NCI-H2081 (cell line): ENCODE data around the gene GABBR1.

ENCODE experiments used
- DNase-seq, 2 experiments: peaks; one replicate each; lab custom pipeline; 2025; lab: John Stamatoyannopoulos, UW

The GABBR1 gene

DNA sequence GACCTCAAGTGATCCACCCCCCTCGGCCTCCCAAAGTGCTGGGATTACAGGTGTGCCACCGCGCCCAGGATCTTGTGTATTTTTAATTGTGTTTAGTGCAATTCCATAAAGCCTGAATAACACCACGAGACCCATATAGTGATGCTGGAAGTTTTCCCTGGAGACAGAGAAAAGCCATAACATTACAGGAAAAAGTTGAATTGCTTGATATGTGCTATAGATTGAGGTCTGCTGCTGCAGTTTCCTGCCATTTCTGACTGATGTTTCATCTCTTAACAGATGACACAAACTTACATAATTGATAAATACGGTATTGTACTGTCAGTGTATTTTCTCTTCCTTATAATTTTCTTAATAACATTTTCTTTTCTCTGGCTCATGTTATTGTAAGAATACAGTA lies 66.1 kb downstream of the GABBR1 start:
- no peak for DNase-seq

DNA sequence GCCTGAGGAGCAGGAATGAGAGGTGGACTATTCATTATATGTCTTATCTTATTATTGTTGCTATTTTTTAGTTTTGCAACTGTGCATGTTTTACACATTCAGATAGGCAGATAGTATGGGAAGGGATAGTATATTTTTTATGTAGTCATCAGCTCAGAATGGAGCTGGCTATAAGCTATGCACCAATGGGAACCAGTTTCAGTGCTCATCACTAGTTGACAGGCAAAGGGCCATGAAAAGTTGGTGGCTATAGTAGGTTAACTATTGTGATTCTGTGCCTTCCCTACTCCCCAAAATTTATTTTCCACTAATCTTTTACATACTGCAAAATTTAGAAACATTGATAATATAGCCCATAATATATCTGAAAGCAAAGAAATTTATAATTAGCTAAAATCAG lies 68.1 kb downstream of the GABBR1 start:
- DNase-seq: no peak

DNA sequence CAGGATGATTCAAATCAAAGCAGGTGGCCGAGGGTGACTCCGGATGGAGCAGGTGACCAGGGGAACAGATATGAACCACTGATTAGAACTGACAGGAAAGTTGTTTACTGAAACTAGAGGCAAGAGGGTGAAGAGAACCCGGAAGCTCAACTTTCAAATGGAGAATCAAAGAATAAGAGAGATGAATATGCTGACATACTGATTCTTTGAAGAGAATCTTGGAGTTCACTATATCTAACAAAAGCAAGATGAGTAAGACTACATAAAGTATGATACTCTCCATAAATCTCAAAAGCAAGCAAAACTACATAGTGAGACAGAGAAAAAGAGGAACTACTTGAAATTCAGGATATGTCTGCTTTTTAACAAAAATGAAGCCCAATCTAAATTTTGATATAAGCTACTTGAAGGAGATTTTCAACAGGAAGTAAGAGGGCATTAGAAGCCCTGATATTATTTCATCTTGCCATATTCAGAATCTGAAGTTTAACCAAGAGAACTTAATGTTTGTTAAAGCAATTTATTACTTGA lies 69.5 kb downstream of the GABBR1 start:
- no peak for DNase-seq

DNA sequence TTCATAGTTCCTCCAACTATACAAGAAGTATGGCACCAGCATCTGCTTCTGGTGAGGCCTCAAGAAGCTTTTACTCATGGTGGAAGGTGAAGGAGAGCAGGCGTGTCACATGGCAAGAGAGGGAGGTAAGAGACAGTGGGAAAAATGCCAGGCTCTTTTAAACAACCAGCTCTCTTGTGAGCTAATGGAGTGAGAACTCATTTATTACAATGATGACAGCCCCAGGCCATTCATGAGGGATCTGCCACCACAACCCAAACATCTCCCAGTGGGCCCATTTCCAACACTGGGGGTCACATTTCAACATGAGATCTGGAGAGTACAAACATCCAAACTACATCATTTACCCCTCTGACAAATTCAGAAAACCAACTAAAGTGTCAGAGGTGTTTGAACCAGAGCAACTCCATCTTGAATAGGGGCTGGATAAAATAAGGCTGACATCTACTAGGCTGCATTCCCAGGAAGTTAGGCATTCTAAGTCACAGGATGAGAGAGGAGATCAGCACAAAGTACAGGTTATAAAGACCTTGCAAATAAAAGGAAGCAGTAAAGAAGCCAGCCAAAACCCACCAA lies 71.3 kb downstream of the GABBR1 start:
- no peak for DNase-seq

DNA sequence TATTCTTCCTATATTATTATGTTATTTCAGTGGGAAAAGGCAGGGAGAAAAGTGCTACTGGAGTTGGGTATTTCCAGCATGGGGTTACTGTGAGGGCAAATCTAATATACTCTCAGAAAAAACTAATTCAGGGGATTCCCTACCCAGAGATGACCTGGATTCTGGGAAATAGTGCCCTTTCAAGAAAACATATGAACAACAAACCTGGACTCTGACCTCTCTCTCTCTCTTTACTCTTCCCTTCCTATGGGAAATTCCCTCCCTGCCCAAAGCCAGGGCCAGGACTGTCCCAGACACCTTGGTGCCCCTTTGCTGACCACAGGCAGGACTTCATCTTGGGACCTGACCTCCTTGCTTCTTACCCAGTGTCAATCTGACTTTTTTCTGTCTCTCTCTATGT lies 71.9 kb downstream of the GABBR1 start:
- no peak for DNase-seq

DNA sequence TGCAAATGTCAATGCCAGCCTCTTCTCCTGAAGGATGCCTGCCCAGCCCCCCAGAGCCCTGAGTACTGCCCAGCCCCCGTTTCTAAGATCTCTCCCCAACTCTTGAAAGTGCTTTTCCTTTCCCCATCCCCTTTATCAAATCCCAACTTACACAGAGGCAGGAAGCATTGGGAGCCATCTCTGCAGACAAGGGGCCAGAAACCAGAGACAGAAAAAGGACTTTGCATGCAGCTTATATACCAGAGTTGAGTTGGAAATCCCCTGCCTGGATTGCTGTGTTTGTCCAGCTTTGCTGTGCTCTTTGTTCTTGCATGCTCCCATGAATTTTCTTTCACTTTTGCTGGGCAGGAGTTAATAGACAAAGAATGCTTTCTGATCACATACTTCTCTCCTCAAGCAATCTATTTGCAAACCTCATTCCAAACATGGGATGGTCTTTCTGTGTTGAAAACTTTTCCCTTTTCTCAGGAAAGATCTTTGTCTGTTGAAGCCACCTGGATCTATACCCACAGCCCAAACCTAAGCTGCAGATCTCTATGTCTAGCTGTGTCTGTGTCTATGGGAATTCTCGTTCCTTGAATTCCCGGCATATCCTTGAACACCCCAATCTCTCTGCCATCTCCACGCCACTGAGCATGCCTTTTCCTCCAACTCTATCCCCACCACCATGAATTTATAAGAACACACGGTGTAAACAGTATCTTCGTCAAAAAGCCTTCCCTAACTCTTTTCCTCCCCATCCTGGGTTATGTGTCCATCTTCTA lies 73.3 kb downstream of the GABBR1 start, which contains the start of gene UBD:
Gene UBD, minus strand, starts transcription at position 209 of the 764 bp plus-strand sequence. Its CDS starts 31 bp downstream, at position 178.
- no peak for DNase-seq

DNA sequence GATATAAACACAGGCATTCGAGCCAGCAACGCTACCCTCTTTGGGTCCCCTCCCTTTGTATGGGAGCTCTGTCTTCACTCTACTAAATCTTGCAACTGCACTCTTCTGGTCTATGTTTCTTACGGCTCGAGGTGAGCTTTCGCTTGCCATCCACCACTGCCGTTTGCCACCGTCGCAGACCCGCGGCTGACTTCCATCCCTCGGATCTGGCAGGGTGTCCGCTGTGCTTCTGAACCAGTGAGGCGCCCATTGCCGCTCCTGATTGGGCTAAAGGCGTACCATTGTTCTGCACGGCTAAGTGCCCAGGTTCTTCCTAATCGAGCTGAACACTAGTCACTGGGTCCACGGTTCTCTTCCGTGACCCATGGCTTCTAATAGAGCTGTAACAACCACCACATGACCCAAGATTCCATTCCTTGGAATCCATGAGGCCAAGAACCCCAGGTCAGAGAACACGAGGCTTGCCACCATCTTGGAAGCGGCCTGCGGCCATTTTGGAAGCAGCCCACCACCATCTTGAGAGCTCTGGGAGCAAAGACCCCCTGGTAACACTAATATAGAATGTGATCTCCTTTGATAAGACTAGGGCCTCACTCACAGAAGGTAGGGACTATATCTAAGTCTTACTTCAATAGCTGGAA lies 74.4 kb downstream of the GABBR1 start:
- DNase-seq: no peak

DNA sequence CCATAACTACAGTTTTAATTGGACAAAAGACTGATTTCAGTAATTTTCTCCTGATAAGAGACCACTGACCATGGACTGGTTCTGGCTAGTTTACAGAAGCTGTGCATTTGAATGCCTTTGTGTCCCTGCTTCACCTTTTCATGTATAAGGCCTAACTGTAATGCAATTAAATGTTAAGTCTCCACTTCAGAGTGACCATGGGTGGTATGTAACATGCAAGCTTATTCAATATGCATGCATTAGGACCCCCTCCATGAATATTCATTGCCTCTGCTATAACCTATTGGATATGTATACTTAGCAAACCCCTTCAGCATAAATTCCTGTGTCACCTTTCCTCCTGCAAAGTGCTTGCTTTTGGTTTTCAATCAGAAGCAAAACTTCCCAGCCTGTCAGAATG lies 75.7 kb downstream of the GABBR1 start:
- DNase-seq: no peak

DNA sequence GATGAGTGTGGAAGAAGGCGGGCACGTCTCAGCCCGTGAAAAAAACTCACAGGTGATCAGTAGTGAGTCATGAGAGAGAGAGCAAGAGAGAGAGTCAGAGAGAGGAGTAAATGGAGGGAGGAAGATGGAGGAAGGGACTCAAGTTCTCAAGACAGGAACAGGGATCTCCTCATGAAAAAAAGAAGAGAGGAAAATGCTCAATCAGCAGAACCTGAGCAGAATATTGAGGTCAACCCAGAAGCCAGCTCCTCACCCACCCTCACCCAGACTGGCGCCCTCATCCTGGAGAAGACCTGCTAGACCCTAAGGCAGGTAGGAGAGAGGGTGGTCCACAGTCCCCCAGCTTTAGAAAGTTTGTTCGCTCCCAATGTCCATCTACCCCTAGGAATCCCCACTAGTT lies 78.2 kb downstream of the GABBR1 start:
- no peak for DNase-seq

DNA sequence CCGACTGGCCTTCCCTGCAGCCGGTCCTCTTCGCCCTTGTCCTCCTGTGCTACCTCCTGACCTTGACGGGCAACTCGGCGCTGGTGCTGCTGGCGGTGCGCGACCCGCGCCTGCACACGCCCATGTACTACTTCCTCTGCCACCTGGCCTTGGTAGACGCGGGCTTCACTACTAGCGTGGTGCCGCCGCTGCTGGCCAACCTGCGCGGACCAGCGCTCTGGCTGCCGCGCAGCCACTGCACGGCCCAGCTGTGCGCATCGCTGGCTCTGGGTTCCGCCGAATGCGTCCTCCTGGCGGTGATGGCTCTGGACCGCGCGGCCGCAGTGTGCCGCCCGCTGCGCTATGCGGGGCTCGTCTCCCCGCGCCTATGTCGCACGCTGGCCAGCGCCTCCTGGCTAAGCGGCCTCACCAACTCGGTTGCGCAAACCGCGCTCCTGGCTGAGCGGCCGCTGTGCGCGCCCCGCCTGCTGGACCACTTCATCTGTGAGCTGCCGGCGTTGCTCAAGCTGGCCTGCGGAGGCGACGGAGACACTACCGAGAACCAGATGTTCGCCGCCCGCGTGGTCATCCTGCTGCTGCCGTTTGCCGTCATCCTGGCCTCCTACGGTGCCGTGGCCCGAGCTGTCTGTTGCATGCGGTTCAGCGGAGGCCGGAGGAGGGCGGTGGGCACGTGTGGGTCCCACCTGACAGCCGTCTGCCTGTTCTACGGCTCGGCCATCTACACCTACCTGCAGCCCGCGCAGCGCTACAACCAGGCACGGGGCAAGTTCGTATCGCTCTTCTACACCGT lies 79.5 kb downstream of the GABBR1 start:
- no peak for DNase-seq

DNA sequence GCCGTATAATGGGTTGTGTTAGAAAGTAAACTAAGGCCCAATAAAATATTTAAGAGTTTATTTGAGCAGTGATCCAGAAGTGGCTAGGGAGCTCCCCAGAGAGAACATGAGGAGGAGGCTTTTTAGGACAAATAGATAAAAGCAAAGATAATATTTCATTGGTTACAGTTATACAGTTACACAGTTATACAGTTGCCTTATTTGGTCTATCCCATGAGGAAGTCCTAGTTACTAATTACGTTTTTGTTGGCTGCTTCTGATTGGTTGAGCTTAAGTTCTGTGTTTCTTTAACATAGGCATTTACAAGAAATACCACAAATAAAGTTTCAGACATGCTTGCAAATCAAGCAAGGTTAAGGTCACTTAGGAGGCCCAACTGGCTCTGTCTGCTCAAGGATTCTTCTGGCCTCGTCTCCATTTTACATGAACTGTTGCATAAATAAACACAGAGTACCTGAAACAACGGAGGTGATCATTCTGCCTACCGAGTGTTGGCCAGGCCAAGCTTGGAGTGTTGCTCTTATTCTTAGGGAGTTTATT lies 80.4 kb downstream of the GABBR1 start:
- DNase-seq: no peak

DNA sequence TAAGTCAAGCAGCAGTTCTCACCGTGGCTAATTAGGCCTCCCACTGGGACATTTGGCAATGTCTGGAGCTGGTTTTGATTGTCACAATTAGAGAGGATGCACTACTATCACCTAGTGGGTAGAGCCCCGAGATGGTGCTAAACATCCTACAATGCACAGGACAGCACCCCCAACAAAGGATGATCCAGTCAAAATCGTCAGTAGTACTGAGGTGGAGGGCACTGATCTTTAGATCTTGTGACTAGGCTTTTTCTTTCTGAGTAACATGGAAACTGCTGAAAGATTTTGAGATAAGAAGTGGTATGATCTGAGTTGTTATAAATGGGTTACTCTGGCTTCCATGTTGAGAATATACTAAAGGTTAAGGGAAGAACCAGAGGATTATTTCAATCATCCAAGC lies 85.4 kb downstream of the GABBR1 start:
- DNase-seq: no peak

DNA sequence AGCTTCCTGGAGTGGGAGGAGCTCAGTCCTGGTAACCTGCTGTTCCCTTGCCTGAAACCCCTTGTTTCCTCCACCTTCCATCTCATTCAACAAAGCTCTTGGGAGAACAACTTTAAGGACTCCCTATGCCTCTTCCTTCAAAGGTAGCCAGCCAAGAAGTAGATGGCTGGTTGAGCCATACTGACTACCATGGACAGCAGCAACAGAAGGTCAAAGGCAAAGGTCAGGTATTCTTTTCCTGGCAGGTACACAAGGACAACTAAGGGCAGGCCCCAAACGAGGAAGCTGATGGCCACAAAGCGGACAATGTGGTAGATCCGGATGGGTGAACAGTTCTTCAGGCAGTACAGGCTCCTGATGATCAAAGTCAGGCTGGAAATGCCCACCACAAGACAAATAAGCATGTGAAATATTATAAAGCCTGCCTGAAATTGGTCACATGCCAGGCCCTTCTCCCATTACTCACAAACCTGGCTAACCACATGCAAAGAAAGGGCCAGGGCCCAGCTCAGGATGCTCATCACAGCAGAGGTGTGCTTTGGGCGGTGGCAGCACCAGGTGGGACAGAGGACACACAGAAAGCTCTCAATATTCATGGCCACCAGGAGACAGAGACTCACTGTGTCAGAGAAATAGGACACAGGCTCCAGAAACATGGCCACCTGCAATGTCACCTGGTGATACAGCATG lies 95.1 kb downstream of the GABBR1 start:
- DNase-seq: no peak

DNA sequence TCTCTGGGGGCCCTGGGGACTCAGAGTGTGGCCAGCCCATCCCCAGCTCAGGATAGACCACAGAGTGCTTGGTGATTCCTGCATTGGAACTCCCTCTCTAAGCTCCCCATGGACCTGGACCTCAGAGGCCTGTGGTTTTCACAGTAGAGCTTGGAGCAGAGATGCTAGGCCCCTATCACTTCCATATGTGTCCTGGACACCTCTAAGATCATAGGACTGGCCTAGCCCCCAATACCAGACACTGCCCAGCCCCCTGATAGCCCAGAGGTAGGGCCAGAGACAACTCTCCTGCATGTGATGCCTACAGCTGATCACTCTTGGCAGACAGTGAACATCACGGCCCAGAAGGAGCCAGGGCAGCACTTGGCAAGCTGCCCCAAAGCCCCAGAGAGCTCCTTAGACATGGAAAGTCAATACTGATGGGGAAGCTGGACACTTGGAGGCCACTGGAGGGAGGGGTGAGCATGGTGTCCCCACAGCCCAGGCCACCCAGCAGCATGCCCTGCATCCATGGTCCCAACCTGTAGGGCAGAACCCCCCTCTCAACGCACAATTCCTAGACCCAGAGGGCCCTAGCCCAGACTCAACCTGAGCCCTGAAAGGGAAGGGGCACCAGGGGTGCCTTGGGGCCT lies 100.5 kb downstream of the GABBR1 start:
- DNase-seq: no peak

DNA sequence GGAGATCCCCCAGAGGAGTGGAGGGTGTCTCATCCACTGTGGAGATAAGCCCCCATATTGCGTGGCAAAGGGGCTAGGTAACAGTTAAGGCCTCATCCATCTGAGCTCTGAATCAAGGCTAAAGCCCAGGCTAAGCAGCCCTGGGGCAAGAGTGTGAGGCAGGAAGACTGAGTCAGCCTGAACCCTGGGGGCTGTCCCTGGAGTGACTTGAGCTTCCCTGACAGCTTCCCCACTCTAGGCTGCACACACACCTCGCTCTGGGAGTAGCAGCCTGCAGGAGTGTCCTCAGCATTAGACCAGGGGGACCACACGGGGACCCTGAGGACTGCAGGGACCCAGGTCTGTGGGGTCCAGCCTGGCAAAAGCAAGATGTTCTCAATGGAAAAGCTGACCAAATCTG lies 101.3 kb downstream of the GABBR1 start:
- DNase-seq: no peak

DNA sequence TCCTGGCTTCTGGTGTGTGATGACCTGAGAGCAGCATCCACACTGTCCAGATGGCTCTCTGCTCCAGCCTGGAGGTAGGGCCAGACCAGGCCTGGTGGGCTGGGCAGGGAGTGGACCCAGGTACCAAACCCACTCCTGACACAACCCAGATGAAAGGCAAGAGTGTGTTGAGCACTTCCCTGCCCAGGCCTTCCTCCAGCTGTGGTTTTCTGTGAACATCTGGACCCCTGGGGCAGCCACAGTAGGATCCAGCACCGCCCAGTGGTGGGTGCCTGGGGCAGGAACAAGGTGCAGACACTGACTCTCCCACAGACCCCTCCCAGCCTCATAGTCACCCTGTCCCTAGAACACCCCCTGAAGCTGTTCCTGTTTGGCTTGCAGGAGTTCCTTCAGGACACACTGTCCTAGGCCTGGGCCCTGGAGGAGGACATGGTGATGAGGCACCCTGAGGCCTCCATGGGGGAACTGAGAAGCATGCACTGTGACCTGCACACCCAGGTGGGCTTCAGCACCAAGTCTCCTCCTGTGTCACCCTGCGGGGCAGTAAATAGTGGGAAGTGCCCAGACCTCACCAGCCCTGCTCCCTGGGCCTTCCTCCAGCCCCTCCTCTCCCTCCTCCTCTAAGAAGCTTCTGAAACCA lies 102.2 kb downstream of the GABBR1 start:
- no peak for DNase-seq

DNA sequence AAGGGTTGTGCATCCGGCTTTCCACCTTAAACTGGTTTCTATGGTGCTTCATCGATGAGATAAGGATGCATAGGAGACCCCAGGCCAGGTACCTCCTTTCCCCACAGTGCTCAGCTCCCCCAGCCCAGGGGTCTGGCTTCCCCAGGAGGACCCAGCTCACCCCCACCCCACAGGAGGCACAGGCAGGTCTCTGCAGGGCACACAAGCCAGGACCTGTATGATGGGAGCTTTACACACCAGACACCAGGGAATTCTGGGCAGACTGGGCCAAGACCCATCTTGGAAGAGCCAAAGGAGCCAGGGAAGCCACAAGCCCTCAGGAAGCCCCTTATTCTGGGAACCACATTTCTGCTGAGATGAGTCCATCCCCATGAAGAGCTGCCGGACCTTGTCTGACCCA lies 103.0 kb downstream of the GABBR1 start:
- no peak for DNase-seq

DNA sequence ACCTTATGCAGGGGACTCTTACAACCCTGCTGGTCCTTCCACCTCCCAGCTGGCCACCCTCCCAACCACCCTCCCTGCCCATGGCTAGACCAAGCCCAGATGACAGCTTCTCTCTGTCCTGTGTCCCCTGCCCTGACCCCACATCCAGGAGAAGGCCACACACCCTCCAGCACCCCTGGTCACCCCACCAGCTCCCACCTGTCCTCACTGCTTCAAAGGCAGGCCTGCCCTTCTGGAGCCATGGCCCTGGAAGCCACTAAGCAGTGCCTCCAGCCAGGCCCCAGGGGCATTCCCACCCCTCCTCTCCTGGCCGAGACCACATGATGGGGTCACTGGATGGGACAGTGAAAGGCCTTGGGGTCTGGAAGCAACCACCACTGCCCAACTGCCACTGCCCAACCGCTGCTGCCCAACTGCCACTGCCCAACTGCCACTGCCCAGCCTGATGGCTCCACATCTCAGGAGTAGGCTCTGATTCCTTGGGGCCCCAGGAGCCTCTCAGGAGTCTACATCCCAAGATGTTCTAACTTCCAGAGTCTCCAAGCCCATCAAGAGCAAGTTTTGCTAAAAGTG lies 103.9 kb downstream of the GABBR1 start:
- no peak for DNase-seq

DNA sequence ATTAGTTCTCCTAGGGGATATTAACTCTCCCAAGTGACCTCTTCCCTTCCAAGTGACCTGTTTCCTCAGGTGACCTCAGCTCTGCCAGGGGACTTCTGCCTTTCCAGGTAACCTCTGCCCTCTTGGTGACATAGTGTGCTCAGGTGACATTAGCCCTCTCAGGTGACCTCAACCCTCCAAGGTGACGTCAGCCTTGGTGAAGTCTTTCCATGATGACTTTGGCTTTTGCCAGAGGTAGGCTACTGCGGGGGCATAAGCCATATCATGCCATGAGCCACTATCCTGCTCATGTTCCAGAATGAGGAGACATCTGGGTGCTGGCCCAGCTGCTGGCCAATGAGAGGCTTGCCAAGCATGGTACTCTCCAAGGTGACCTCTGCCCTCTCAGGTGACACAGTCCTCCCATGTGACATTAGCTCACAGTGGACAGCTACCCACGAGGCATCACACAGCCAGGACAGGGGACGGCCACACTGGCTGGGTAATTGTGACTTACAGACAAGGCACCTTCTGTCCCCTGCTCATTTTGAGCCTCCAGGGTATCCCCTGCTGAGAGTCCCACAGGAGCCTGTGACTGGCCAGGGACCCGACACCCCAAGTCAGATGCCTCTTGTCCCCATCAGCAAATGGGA lies 104.6 kb downstream of the GABBR1 start:
- DNase-seq: no peak

DNA sequence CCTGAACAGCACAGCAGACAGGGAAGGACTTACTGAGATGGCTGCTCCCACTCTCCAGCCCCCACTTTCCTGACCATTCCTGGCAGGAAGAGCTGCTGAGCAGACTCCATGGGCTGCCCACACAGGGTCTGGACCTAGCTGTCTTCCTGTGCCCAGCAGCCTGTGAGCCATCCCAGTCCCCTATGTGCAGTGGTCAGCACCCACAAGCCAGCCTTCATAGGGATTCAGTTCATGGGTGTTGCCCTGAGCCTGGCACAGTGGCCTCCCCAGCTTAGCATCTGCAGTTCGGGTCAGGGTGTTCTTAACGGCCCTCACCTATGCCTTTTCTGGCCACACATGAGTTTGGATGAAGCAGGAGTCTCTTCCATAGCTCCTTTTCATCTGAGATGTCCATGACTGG lies 105.4 kb downstream of the GABBR1 start:
- DNase-seq: no peak
